Measurements from ENCODE around the gene CYP2E1. TPM values are rescaled to one million over a fixed set of nuclear protein-coding genes. Genes with fewer than 3 reads are reported as not detected.
"Not testable (repeated sequence)": the region's sequence is repeated elsewhere in the genome, so short reads cannot be mapped to it uniquely, and the experiment has no call there.

The CYP2E1 gene
- total and polyA plus RNA-seq, 2 donors, result 1.1 to 3.6 TPM

DNA sequence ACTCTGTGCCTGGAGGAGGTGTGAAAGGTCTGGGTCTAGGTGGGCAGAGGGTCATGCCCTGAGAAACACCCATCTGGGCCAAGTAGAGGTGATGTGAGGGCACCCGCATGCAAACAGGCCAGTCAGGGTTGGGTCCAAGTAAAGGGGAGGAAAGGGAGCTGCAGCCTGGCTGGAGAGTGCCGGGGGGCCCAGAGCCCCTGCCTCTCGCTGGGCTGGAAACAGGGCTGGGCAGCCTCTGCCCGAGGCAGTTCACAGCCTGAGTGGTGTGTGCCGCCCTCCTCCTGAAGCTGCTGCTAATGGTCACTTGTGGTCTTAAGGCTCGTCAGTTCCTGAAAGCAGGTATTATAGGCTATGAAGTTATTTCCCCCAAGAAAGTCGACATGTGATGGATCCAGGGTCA is 7.3 kb downstream of the CYP2E1 start:
- no peak for DNase-seq (ENCODE audit: extremely low spot score)
- H3K4me3 ChIP-seq (ENCODE audit: low read depth, low read length), result no peak overlapping the region
- H3K4me1 ChIP-seq (ENCODE audit: insufficient read depth), result no peaks in the 10 kb centered on the region
- H3K36me3 ChIP-seq (ENCODE audit: insufficient read depth), result no peaks in the 10 kb centered on the region
- WGBS, result 81% methylated on average over 7 of the region's 7 CpGs
- no peak overlapping the region for H3K27ac ChIP-seq (ENCODE audit: low read depth)

- H3K36me3 ChIP-seq (ENCODE audit: insufficient read depth), result no peaks in the 10 kb centered on the region
- H3K4me3 ChIP-seq (ENCODE audit: low read depth, low read length), result no peak overlapping the region
- no peak overlapping the region for H3K27ac ChIP-seq (ENCODE audit: low read depth)
- 69% methylated on average over 4 of the region's 4 CpGs for WGBS
- no peak for DNase-seq (ENCODE audit: extremely low spot score)
- H3K4me1 ChIP-seq (ENCODE audit: insufficient read depth), result no peaks in the 10 kb centered on the region
These were observed 9.0 kb downstream of the CYP2E1 start for GRCh38 chr10:133536198-133536597.

DNA sequence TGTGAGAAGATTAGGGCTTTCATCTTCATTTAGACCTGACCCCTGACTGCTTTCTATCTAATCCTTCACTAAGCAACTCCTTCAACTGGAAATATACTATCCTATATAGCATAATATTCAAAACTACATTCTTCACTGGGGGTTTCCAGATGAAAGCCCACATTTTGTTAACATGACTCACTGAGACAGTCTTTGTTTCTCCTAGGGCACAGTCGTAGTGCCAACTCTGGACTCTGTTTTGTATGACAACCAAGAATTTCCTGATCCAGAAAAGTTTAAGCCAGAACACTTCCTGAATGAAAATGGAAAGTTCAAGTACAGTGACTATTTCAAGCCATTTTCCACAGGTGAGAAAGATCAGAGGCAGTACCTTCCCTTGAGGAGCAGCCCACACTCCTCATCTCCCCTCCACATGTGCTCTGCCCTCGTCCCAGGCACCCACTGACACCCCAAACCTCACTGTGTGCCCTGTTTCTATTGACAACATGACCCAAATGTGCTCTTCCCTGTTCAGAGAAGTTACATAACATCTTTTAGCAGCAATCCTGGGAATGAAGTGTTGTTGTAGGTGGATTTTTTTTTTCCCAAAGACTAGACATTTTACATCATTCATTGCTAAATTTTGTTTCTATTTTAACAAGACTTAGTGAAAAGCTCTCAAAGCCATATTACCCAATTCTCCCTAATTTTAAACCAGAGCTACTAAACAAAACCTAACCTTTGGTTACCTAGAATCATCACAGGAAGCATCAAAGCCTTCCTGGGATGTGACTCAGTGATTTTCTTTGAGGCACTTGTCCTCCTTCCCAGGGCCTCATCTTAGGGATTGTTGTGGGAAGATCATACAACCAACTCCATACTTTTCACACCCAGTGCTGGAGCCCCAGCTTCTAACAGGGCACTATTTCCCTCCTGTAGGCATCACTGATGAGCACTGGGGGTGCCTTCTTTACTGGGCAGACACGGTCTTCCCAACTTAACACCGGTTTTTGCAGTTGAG is 10.7 kb downstream of the CYP2E1 start:
- 65% methylated on average over 4 of the region's 4 CpGs for WGBS
- H3K4me3 ChIP-seq (ENCODE audit: low read depth, low read length), result no peak overlapping the region

DNA sequence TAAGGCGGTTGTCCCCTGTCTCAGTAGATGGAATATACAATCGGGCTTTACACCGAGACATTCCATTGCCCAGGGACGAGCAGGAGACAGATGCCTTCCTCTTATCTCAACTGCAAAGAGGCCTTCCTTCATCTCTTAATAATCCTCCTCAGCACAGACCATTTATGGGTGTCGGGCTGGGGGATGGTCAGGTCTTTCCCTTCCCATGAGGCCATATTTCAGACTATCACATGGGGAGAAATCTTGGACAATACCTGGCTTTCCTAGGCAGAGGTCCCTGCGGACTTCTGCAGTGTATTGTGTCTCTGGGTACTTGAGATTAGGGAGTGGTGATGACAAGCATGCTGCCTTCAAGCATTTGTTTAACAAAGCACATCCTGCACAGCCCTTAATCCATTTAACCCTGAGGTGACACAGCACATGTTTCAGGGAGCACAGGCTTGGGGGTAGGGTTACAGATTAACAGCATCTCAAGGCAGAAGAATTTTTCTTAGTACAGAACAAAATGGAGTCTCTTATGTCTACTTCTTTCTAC is 14.3 kb downstream of the CYP2E1 start:
- not testable (repeated sequence) for DNase-seq (ENCODE audit: extremely low spot score); H3K4me3 ChIP-seq (ENCODE audit: low read depth, low read length); H3K4me1 ChIP-seq (ENCODE audit: insufficient read depth); H3K36me3 ChIP-seq (ENCODE audit: insufficient read depth); H3K27ac ChIP-seq (ENCODE audit: low read depth)
- WGBS, result 58% methylated on average over 6 of the region's 6 CpGs

More for the DNA sequence above, 10.7 kb downstream of the CYP2E1 start:
- no peak for DNase-seq (ENCODE audit: extremely low spot score)
- Histone ChIP-seq H3K4me1 (ENCODE audit: insufficient read depth) (no peaks in the 10 kb centered on the region), H3K27ac (ENCODE audit: low read depth) (no peak overlapping the region), H3K36me3 (ENCODE audit: insufficient read depth) (no peaks in the 10 kb centered on the region)

GRCh38 chr10:133544506-133544905 is 17.3 kb downstream of the CYP2E1 start:
- no peaks in the 10 kb centered on the region for H3K4me1 ChIP-seq (ENCODE audit: insufficient read depth)
- no peak for DNase-seq (ENCODE audit: extremely low spot score)
- no peak overlapping the region for H3K4me3 ChIP-seq (ENCODE audit: low read depth, low read length)
- 65% methylated on average over 1 of the region's 1 CpG for WGBS
- H3K36me3 ChIP-seq (ENCODE audit: insufficient read depth), result no peaks in the 10 kb centered on the region
- H3K27ac ChIP-seq (ENCODE audit: low read depth), result no peak overlapping the region

- WGBS, result 76% methylated on average over 4 of the region's 4 CpGs
These were observed 27.4 kb downstream of the CYP2E1 start for GRCh38 chr10:133554600-133554999.

GRCh38 chr10:133555521-133555920 is 28.4 kb downstream of the CYP2E1 start:
- DNase-seq (ENCODE audit: extremely low spot score), result no peak
- WGBS, result 78% methylated on average over 8 of the region's 8 CpGs

More at GRCh38 chr10:133554600-133554999, 27.4 kb downstream of the CYP2E1 start:
- Histone ChIP-seq H3K27ac (ENCODE audit: low read depth) (no peak overlapping the region), H3K36me3 (ENCODE audit: insufficient read depth) (no peaks in the 10 kb centered on the region), H3K4me1 (ENCODE audit: insufficient read depth) (no peaks in the 10 kb centered on the region), H3K4me3 (ENCODE audit: low read depth, low read length) (no peak overlapping the region)
- DNase-seq (ENCODE audit: extremely low spot score), result no peak

DNA sequence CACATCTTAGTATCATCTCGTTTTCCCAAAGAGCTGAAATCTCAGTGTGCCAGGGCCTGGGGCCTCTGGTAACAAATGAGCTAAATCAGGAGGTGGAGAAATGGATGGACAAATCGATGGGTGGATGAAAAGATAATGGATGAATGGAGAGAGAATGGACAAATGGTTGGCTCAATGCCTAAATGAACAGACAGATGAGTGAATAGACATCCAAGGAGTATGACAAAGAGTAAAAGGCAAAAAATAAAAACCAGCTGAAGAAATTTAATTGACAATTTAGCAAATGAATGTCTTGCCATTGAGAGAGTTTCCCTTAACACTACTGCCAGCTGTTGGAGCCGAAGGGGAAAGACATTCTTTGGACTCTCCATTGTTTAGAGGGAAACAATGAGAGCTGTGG is 30.2 kb downstream of the CYP2E1 start:
- H3K36me3 ChIP-seq (ENCODE audit: insufficient read depth), result no peaks in the 10 kb centered on the region
- no peaks in the 10 kb centered on the region for H3K4me1 ChIP-seq (ENCODE audit: insufficient read depth)
- no peak overlapping the region for H3K4me3 ChIP-seq (ENCODE audit: low read depth, low read length)
- H3K27ac ChIP-seq (ENCODE audit: low read depth), result no peak overlapping the region
- DNase-seq (ENCODE audit: extremely low spot score), result no peak
- 46% methylated on average over 3 of the region's 3 CpGs for WGBS

More at GRCh38 chr10:133555521-133555920, 28.4 kb downstream of the CYP2E1 start:
- Histone ChIP-seq H3K27ac (ENCODE audit: low read depth) (no peak overlapping the region), H3K4me1 (ENCODE audit: insufficient read depth) (no peaks in the 10 kb centered on the region), H3K36me3 (ENCODE audit: insufficient read depth) (no peaks in the 10 kb centered on the region), H3K4me3 (ENCODE audit: low read depth, low read length) (no peak overlapping the region)

- no peak for DNase-seq (ENCODE audit: extremely low spot score)
- no peaks in the 10 kb centered on the region for H3K4me1 ChIP-seq (ENCODE audit: insufficient read depth)
- H3K36me3 ChIP-seq (ENCODE audit: insufficient read depth), result no peaks in the 10 kb centered on the region
- WGBS, result 80% methylated on average over 11 of the region's 11 CpGs
- no peak overlapping the region for H3K4me3 ChIP-seq (ENCODE audit: low read depth, low read length)
- no peak overlapping the region for H3K27ac ChIP-seq (ENCODE audit: low read depth)
These were observed 32.1 kb downstream of the CYP2E1 start for GRCh38 chr10:133559216-133559615.

GRCh38 chr10:133564816-133565215 is 37.7 kb downstream of the CYP2E1 start:
- Histone ChIP-seq H3K4me3 (ENCODE audit: low read depth, low read length) (no peak overlapping the region), H3K4me1 (ENCODE audit: insufficient read depth) (no peaks in the 10 kb centered on the region), H3K27ac (ENCODE audit: low read depth) (no peak overlapping the region), H3K36me3 (ENCODE audit: insufficient read depth) (no peaks in the 10 kb centered on the region)
- WGBS, result 84% methylated on average over 12 of the region's 12 CpGs
- DNase-seq (ENCODE audit: extremely low spot score), result no peak

DNA sequence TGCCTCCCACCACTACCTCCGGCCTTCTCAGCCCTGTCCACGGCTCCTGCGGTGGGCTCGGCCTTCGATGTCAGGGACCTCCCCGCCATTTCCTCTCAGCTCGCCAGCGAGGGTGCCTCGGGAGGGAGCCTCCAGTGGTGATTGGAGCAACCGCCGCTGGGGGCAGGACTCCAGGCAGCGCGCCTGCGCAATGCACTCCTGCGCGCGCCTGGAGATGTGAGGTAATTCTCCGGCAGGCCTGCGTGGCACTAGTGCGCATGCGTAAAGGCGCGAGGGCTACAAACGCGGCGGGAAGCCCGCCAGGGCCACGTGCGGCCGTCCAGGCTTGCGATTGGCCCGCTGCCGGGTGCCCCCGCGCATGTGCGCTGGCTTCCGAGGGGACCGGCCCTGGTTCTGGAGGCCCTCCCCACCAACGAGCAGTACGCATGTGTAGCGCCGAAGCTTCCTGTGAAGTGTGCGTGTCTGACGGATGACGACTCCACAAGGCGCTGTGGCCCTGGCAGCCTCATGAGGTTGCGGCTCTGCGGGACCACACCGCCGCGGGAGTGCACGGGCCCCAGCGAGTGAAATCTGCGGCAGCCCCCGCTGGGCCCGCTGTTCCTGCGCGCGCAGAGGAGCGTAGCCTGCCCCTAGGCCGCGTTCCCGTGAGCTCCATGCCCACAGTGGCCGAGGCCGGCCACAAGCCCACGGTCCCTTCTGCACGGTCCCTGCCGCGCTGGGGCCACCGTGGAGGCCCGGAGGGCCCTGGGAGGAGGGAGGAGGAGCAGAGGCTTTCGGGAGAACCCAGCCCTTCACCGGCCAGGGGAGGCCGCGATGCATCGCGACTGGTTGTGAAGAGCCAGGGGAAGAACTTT is 38.5 kb downstream of the CYP2E1 start, which contains the start of gene SYCE1:
Gene SYCE1, minus strand, starts transcription at position 143 of the 854 bp plus-strand sequence. Its CDS starts 54 bp downstream, at position 89.
- 60% methylated on average over 77 of the region's 77 CpGs for WGBS
- Histone ChIP-seq H3K27ac (ENCODE audit: low read depth) (no peak within 1 kb of the TSS), H3K4me1 (ENCODE audit: insufficient read depth) (no peaks in the 10 kb centered on the region), H3K36me3 (ENCODE audit: insufficient read depth) (no peaks in the 10 kb centered on the region), H3K4me3 (ENCODE audit: low read depth, low read length) (no peak within 1 kb of the TSS)
- no peak for DNase-seq (ENCODE audit: extremely low spot score)

GRCh38 chr10:133567119-133567518 is 40.0 kb downstream of the CYP2E1 start:
- Histone ChIP-seq H3K4me1 (ENCODE audit: insufficient read depth) (no peaks in the 10 kb centered on the region), H3K4me3 (ENCODE audit: low read depth, low read length) (no peak overlapping the region), H3K36me3 (ENCODE audit: insufficient read depth) (no peaks in the 10 kb centered on the region), H3K27ac (ENCODE audit: low read depth) (no peak overlapping the region)
- no peak for DNase-seq (ENCODE audit: extremely low spot score)
- WGBS, result 87% methylated on average over 5 of the region's 5 CpGs

- no peak for DNase-seq (ENCODE audit: extremely low spot score)
- H3K4me3 ChIP-seq (ENCODE audit: low read depth, low read length), result no peak overlapping the region
- H3K4me1 ChIP-seq (ENCODE audit: insufficient read depth), result no peaks in the 10 kb centered on the region
- no peak overlapping the region for H3K27ac ChIP-seq (ENCODE audit: low read depth)
- WGBS, result 91% methylated on average over 29 of the region's 29 CpGs
- no peaks in the 10 kb centered on the region for H3K36me3 ChIP-seq (ENCODE audit: insufficient read depth)
These were observed 40.6 kb downstream of the CYP2E1 start for GRCh38 chr10:133567609-133568286.

Data from urinary bladder (tissue), 4 donors.